Measurements from ENCODE around the gene PHF19. TPM values are rescaled to one million over a fixed set of nuclear protein-coding genes. Genes with fewer than 3 reads are reported as not detected.
A peak's percentile ranks its signal among the peaks of the same experiment; 100 is the strongest.

Gene PHF19
- total RNA-seq, 6 experiments from 2014 or later = 2.2 to 8.0 (median 5.2) TPM

- Histone ChIP-seq H3K36me3 (no peaks in the 10 kb centered on the region), H3K4me1 (peaks cover 0 to 5% (median 0%) of the 10 kb centered on the region in 4 donors), H3K9me3 (no peaks in the 10 kb centered on the region), H3K27ac (peak overlapping the region; percentile 42 to 68 (median 60)), H3K4me3 (peak overlapping the region; percentile 47 to 65 (median 60)), H3K27me3 (no peaks in the 10 kb centered on the region)
- no peak for TF ChIP-seq POLR2A (IDR thresholded peaks at IDR 0.05)
- TF ChIP-seq CTCF (IDR thresholded peaks at IDR 0.05) = peak in 1 of 4 donors; percentile 2
- WGBS (ENCODE audit: insufficient coverage, low coverage, low lambda C conversion rate, missing lambda C conversion rate) = 36% methylated on average over 4 of the region's 10 CpGs
- ATAC-seq (no peak), DNase-seq (no peak)
- intact Hi-C loops (cut with DNase I) = no loop called here
These were observed 7.7 kb downstream of the PHF19 start for GRCh38 chr9:120869360-120869687.

DNA sequence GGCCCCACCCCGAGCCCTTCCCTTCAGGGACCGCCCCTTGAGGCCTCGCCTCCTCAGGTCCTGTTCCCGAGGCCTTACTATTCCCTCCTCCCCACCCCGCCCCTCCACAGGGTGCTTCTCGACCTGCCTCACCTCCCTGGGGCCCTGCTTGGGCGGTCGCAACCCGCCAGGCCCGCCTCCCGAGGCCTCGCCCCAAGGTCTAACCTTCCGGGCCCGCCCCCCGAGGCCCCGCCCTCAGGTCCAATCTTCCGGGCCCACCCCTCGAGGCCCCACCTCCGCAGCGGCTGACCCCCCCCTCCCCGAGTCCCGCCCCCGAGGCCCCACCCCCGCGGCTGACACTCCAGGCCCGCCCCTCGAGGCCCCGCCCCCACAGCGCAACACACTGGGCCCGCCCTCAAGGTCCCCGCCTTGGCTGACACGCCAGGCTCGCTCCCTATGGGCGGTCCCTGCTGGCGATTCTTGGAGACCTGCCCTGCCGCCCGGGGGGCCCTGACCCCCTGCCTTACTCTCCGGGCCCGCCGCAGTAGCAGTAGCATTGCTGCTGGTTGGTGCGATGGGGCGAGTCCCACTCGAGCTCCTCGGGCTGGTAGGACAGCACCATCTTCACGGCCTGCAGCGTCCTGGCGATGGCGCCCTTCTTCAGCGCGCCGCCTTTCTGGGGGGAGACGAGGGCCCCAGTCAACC lies 8.2 kb downstream of the PHF19 start:
- peaks cover 0 to 5% (median 0%) of the 10 kb centered on the region in 4 donors for H3K4me1 ChIP-seq
- H3K27ac ChIP-seq = peak overlapping the region; percentile 42 to 68 (median 60)
- intact Hi-C loops (cut with DNase I) = no loop called here

DNA sequence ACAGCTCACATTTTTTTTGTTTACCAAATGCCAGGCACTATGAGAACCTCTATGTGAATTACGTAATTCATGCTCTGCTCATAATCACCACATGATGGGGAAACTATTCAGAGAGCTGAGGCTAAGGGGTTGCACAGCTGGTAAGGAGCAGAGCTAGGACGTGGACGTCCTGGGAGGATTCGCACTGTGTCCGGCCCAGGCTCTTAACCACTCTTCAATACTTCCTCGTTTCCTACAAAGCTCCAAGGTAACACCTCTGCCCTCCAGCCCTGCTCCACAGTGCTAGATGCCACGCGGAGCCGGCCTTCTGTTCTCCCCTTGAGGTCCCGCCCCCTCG lies 8.7 kb downstream of the PHF19 start:
- H3K9me3 ChIP-seq = no peaks in the 10 kb centered on the region
- ATAC-seq (peak in 2 of 4 donors; percentile 10 to 20), DNase-seq (no peak)
- no peaks in the 10 kb centered on the region for H3K27me3 ChIP-seq
- H3K4me1 ChIP-seq = peaks cover 0 to 5% (median 0%) of the 10 kb centered on the region in 4 donors
- 17% methylated on average over 11 of the region's 11 CpGs for WGBS (ENCODE audit: insufficient coverage, low coverage, low lambda C conversion rate, missing lambda C conversion rate)
- no peak for TF ChIP-seq CTCF (IDR thresholded peaks at IDR 0.05)
- TF ChIP-seq POLR2A (IDR thresholded peaks at IDR 0.05) = peak; percentile 35
- peak overlapping the region; percentile 24 to 52 (median 29) for H3K27ac ChIP-seq
- intact Hi-C loops (cut with DNase I) = no loop called here
- no peaks in the 10 kb centered on the region for H3K36me3 ChIP-seq
- H3K4me3 ChIP-seq = peak overlapping the region; percentile 0 to 65 (median 60)

More for the DNA sequence above, 8.2 kb downstream of the PHF19 start:
- TF ChIP-seq CTCF (IDR thresholded peaks at IDR 0.05) = peak; percentile 21 to 37 (median 33)
- TF ChIP-seq POLR2A (IDR thresholded peaks at IDR 0.05) = no peak
- DNase-seq (peak; percentile 98 to 100 (median 99)), ATAC-seq (peak; percentile 95 to 98 (median 97))
- H3K9me3 ChIP-seq = no peaks in the 10 kb centered on the region
- peak overlapping the region; percentile 47 to 65 (median 60) for H3K4me3 ChIP-seq
- no peaks in the 10 kb centered on the region for H3K36me3 ChIP-seq
- 6% methylated on average over 14 of the region's 52 CpGs for WGBS (ENCODE audit: insufficient coverage, low coverage, low lambda C conversion rate, missing lambda C conversion rate)
- H3K27me3 ChIP-seq = no peaks in the 10 kb centered on the region

GRCh38 chr9:120867676-120868338 lies 9.2 kb downstream of the PHF19 start:
- 88% methylated on average over 3 of the region's 15 CpGs for WGBS (ENCODE audit: insufficient coverage, low coverage, low lambda C conversion rate, missing lambda C conversion rate)
- intact Hi-C loops (cut with DNase I) = no loop called here
- peaks cover 0 to 5% (median 0%) of the 10 kb centered on the region in 4 donors for H3K4me1 ChIP-seq
- no peak for ATAC-seq
- no peaks in the 10 kb centered on the region for H3K36me3 ChIP-seq
- no peaks in the 10 kb centered on the region for H3K9me3 ChIP-seq
- peak overlapping the region in 2 of 3 donors; percentile 60 to 65 for H3K4me3 ChIP-seq
- DNase-seq = no peak
- H3K27ac ChIP-seq = peak overlapping the region in 1 of 3 donors; percentile 52
- H3K27me3 ChIP-seq = no peaks in the 10 kb centered on the region
- no peak for TF ChIP-seq POLR2A (IDR thresholded peaks at IDR 0.05)
- no peak for TF ChIP-seq CTCF (IDR thresholded peaks at IDR 0.05)

All from right lobe of liver (tissue), 6 donors.